Fibroblast of skin of scalp (primary cell): ENCODE data around the gene AXDND1.

ENCODE experiments used
- DNase-seq: peaks from one replicate; pipeline ENCODE4 v3.0.0-alpha.2; 2013

Gene AXDND1

DNA sequence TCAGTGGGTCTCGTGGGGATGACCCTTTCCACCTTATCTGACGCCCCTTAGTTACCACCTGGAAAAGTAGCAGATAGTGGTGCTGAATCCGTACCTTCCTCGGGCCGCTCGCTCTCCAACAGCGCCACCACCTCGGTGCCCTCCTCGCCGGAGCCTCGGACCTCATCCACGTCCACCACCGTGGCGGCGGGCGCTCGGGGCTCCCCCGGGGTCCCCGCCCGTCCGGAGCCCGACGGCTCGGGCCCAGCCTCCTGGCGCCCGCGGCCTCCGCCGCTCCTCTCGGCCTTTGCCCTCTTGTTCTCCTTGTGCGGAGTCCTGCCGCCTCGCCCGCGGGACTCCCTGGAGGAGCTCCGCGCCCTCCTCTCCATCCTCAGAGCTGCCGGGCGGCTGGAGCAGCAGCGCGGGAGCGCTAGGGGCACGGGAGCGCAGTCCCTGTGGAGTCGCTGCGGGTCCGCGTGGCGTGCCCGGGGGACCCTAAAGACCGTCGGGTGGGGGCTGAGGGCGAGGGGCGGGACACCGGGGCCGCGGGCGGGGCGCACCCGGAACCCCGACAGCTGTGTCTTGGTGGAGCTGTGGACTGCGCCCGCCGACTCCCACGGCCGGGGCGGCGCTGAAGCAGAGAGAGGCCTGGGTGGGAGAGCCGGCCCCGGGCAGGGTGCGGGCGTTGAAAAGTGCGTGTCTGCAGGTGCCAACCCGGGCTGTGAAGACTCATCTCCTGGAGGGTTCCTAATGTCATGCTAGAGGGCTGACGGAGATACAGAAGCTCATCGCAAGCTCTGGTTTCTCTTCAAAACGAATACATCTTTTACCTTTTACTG lies 209.9 kb downstream of the AXDND1 start, which contains the start of gene NPHS2:
Gene NPHS2 (minus strand): TSS at position 452 of the 818 bp plus-strand sequence. CDS start 84 bp downstream, at position 368.
- no peak for DNase-seq

DNA sequence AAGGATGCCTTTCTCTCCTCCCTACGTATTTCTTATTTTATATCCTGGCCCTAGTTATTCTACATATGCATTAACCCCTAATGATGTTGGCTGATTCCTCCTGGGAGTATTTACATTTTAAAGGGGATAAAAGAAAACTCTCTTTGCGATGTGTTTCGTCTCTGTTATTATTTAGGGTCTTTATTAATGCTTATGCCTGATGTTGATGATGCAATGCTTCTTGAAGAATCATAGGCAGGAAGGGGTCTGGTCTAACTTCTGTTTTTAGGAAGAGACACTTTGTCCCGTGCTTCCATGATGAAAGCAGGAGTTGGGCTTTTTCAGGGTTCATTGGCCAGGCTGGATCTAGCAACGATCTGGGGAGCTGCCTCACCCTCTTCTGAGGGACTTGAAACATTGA lies 210.7 kb downstream of the AXDND1 start:
- DNase-seq: no peak

DNA sequence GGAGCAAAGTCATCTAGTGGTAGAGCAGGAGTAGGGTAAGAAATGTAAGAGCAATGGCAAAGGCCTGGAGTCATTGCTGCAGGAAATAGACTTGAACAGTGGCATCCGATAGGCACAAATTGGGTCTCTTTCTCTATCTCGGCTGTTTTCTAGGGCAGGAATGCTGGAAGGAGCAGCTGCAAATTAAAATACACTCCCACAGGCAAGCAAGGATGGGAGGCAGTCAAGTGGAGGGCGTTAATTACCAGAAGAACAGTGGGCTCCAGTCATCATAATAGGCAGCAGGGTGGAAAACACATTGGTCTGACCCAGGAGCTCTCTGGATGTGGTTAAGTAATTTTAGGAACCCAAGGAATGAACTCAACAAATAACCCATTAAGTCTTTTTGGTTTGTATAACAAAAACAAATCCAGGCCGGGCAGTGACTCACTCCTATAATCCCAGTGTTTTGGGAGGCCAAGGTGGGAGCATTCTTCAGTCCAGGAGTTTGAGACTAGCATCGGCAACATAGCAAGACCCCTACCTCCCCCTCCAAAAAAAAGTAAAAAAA lies 218.1 kb downstream of the AXDND1 start:
- no peak for DNase-seq

DNA sequence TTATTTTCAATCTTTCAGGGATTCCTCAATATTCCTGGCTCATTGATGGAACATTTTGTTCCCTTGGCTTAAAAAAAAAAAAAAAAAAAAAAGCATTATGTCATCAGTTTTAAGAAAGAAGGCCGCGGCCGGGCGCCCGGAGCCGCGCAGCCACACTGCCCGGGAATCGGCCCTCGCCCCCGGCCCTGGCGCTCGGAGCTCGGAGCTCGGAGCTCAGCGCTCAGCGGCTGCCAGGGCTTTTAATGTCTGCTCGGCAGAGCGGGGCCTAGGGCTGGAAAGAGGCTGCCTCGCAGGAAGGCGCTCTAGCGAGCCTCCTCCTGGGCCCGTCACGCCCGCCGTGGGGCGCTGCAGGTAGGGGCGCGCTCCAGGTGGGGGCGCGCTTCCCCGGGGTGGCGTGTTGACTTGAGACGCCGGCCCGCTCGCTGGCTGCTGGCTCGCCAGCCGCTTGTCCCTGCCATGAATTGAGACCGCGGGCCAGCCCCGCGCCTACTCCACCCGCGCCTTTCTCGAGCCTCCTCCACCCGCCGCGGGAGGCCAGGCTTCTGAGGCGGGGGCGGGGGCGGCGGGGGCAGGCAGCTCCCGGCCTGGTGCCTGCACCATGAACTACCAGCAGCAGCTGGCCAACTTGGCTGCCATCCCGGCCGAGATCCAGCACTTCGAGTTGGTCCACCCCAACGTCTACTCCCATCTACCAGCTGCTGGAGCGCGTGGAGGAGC lies 220.5 kb downstream of the AXDND1 start:
- DNase-seq: peak; percentile 35

DNA sequence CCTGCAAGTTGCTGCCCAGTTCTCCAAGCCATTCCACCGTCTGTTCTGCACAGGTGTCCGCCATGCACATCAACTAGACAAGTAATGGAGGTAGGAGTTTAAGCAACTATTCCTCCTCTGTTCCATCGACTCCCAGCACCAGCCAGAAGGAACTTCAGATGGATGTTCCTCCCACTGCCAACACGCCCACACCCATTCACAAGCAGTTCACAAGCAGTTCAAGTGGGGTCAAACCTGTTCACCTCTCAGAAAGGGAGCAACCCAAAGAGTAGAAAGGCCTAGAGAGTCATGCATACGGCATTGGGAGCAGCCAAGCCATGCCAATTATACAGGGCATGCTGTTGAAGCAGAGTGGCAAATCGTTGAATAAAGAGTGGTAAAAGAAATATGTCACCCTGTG lies 221.6 kb downstream of the AXDND1 start:
- no peak for DNase-seq

DNA sequence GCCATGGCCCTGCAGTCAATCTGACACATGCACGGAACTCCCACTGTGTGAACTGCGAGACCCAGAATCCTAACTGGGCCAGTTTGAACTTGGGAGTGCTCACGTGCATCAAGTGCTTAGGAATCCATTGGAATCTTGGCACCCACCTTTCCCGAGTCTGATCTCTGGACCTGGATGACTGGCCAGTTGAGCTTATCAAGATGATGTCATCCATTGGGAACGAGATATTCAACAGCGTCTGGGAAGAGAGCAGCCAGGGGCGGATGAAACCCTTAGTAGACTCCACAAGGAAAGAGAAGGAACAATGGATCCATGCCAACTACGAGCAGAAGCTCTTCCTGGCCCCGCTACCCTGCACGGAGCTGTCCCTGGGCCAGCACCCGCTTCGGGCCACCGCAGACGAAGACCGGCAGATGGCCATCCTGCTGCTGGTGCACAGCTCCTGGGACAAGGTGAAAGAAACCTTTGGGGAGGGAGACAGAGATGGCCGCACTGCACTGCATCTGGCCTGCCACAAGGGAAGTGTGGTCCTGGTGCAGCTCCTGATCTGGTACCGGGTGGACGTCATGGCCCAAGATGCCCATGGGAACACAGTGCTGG lies 222.8 kb downstream of the AXDND1 start:
- DNase-seq: no peak

DNA sequence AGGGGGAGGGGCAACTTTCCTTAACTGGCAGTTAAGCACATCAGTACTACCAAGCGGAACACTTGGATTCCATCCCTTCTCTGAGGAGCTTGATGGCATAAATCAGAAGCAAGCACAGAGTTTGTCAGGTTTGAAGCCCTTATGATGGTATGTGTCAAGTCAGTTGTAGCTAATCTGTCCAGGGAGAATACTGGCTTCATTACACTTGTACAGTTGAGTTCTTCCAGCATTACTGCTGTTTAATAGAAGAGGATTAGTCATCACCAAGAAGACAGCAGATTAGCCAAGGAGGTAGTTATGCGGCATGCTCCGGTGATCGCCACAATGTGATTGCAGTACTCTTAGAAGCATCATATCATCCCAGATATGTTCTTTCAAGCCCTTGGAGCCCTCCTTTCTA lies 223.7 kb downstream of the AXDND1 start:
- no peak for DNase-seq

DNA sequence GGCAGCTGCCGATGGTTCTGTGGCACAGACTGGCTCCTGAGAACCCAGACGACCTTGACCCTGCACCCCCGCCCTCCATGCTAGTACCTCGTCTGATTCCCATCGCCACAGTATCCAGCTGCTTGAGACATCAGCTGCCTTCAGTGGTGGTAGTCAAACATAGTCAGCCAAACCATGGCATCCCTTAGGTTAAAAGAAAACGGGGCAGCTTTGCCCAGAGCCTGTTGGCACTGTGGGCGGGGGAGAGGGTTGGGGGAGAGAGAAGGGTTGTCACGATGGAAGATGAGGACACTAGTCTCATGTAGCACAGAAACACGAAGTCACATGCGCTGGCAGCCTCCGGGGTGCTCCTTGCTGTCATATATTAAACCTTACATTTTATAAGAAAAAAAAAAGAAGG lies 224.9 kb downstream of the AXDND1 start:
- no peak for DNase-seq

DNA sequence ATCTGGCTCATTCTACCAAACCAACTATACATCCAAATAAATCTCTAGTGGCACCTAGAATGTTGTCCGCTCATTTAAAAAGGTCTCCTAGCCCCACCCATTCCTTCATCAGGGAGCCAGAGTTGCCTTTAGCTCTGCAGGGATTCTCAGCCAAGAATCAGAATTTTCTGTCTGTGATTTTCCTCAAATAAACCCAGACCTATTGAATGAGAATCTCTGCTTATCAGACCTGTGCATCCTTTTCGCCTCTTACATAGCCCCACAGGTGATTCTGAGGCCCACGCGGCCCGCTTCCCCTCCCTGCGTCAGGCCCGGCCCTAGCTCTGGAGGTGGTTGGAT lies 225.5 kb downstream of the AXDND1 start:
- no peak for DNase-seq

DNA sequence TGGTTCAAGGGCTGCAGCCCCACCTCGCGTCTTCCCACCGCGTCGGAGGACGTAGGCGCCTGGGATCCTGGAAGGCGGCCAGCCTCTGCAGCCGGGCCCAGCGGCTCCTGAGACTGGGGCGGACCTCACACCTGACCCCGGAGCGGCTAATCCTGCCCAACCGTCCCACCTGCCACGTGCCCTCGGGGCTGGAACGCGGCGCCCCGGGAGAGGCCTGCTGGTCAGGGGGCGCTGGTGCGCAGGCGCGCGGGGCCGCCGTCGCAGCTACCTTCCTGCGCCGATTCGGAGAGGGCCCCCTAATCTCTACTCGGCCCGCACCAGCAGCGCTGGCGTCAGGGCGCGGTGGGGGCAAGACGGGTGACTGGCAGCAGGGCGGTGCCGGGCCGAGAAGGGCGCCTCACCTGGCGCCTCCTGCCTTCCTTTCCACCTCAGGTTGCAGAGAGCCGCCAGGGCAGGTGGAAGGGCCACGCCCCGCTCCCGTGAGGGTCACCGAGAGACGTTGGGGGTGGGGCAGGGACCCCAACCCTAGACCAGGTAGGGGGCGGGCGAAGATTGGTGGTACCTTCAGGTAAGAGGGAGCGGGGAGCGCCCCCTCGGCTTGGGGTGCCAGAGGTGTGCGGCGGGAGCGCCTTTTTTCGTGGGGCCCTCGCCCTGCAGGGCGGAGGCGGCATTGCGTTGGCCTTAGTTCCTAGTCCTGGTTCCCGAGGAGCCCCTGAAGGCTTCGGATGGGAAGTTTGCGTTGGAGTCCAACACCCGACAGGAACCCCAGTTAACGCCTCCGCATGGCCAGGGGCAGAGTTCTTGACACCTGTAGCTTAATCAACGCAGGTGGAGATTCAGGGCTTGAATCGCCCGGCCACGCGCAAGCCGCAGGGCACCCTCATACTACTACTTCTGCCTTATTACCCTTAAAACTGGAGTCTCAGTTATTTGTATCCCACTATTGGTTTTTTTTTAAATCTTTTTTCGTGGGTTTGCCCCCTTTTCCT lies 226.1 kb downstream of the AXDND1 start, which contains the start of gene TDRD5:
Gene TDRD5 (plus strand): TSS at position 241 of the 989 bp plus-strand sequence. CDS start 784 bp downstream, outside the sequence.
- no peak for DNase-seq

DNA sequence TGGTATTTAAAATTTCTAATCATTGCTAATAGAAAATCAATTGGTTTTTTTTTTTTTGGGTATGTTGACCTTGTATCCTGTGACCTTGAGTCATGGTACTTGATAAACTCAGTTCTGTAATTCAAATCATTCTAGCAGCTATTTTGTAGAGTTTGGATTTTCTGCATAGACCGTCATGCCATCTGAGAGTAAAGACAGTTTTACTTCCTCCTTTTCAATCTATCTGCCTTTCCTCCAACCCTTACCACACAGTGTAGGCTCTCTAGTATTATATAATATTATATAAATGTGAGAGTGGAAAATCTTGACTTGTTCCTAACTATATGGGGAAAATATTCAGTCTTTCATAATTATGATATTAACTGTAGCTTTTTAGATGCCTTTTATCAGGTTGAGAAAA lies 232.9 kb downstream of the AXDND1 start:
- no peak for DNase-seq

DNA sequence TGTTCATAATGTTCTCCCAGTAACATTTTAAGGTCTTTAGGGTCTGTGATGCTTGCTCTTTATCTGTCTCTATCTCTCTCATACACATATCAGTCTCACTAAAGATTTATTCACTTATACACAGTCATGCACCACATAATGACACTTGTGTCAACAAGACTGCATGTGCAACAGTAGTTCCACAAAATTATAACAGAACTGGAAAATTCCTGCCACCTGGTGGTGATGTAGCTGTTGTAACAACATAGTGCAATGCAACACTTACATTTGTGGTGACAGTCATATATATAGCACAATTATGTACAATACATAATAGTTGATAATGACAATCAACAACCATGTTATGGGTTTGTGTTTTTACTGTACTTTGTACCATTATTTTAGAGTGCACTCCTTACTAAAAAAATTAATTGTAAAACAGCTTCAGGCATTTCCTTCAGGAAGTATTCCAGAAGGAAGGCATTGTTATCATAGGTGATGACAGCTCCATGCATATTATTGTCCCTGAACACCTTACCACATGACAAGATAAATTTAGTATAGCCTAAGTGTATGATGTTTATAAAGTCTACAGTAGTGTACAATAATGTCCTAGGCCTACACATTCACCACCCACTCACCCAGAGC lies 234.0 kb downstream of the AXDND1 start:
- DNase-seq: peak; percentile 30

DNA sequence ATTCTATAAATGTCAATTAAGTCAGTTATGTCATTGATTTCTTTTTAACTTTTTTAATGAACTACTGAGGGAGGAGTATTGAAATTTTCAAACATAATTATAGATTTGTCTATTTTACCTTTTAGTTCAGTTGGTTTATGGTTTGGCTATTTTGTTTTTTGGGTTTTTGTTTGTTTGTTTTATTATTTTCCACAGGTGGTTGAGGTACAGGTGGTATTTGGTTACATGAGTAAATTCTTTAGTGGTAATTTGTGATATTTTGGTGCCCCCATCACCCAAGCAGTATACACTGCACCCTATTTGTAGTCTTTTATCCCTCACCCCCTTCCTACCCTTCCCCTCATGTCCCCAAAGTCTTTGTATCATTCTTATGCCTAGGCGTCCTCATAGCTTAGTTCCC lies 235.3 kb downstream of the AXDND1 start:
- no peak for DNase-seq
